OCI-LY1 (cell line): ENCODE results near the gene TLL2.

Source experiments
- EZH2 ChIP-seq: fragments of 200-600 bp; sonication (generic), shearing (Covaris generic); IDR thresholded peaks from 2 replicates; pipeline ENCODE4 v1.8.0; 2017; ENCODE audit warnings: borderline replicate concordance, mixed run types, mild to moderate bottlenecking, antibody characterized with exemption, low read length, moderate library complexity, mixed read lengths
- TF ChIP-seq, protein P1 (sequence below): fragments of 200-600 bp; sonication (generic), shearing (Covaris generic); IDR thresholded peaks from 2 replicates; pipeline ENCODE4 v1.5.1; 2017; ENCODE audit warnings: mild to moderate bottlenecking, antibody characterized with exemption, low read length, moderate library complexity, mixed read lengths

- TF ChIP-seq, protein P1, sequence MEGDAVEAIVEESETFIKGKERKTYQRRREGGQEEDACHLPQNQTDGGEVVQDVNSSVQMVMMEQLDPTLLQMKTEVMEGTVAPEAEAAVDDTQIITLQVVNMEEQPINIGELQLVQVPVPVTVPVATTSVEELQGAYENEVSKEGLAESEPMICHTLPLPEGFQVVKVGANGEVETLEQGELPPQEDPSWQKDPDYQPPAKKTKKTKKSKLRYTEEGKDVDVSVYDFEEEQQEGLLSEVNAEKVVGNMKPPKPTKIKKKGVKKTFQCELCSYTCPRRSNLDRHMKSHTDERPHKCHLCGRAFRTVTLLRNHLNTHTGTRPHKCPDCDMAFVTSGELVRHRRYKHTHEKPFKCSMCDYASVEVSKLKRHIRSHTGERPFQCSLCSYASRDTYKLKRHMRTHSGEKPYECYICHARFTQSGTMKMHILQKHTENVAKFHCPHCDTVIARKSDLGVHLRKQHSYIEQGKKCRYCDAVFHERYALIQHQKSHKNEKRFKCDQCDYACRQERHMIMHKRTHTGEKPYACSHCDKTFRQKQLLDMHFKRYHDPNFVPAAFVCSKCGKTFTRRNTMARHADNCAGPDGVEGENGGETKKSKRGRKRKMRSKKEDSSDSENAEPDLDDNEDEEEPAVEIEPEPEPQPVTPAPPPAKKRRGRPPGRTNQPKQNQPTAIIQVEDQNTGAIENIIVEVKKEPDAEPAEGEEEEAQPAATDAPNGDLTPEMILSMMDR, result no peak
- TF ChIP-seq EZH2, result no peak
These were observed 91.2 kb downstream of the TLL2 start for GRCh38 chr10:96422525-96422924.
